GM12873 (cell line): ENCODE results near the gene COPS7B.

ENCODE experiments used
- CTCF ChIP-seq: IDR thresholded peaks from 2 replicates; pipeline ENCODE4 v1.5.1; 2012; ENCODE audit warnings: low read depth, mild to moderate bottlenecking, moderate library complexity, low read length, control low read depth; ENCODE audit not compliant: insufficient read depth; ENCODE audit errors: missing control alignments

COPS7B gene

GRCh38 chr2:231795525-231796327 is 9.5 kb downstream of the COPS7B start:
- TF ChIP-seq CTCF = no peak

GRCh38 chr2:231800493-231801091 is 14.3 kb downstream of the COPS7B start:
- TF ChIP-seq CTCF = peak; percentile 76

- no peak for TF ChIP-seq CTCF
Measured at GRCh38 chr2:231803501-231804138, 17.4 kb downstream of the COPS7B start.

- TF ChIP-seq CTCF = no peak
Measured at GRCh38 chr2:231807020-231807419, 20.8 kb downstream of the COPS7B start.

GRCh38 chr2:231810905-231811304 is 24.7 kb downstream of the COPS7B start:
- no peak for TF ChIP-seq CTCF

- no peak for TF ChIP-seq CTCF
Measured at GRCh38 chr2:231816327-231817026, 30.2 kb downstream of the COPS7B start.
